AG09319 (cell line): ENCODE measurements around the gene ESPL1.

ENCODE experiments used
- DNase-seq: peaks from one replicate; pipeline ENCODE4 v3.0.0-alpha.2; 2010; ENCODE audit warnings: low read depth; ENCODE audit errors: extremely low read depth
- TF ChIP-seq, protein P1 (sequence below): IDR thresholded peaks from 2 replicates; pipeline ENCODE4 v1.5.1; 2011; ENCODE audit warnings: low read depth, mild to moderate bottlenecking, inconsistent platforms, low read length, moderate library complexity

Gene ESPL1

GRCh38 chr12:53279888-53280498, 11.9 kb downstream of the ESPL1 start:
- TF ChIP-seq, protein P1, sequence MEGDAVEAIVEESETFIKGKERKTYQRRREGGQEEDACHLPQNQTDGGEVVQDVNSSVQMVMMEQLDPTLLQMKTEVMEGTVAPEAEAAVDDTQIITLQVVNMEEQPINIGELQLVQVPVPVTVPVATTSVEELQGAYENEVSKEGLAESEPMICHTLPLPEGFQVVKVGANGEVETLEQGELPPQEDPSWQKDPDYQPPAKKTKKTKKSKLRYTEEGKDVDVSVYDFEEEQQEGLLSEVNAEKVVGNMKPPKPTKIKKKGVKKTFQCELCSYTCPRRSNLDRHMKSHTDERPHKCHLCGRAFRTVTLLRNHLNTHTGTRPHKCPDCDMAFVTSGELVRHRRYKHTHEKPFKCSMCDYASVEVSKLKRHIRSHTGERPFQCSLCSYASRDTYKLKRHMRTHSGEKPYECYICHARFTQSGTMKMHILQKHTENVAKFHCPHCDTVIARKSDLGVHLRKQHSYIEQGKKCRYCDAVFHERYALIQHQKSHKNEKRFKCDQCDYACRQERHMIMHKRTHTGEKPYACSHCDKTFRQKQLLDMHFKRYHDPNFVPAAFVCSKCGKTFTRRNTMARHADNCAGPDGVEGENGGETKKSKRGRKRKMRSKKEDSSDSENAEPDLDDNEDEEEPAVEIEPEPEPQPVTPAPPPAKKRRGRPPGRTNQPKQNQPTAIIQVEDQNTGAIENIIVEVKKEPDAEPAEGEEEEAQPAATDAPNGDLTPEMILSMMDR: no peak
- DNase-seq: no peak

DNA sequence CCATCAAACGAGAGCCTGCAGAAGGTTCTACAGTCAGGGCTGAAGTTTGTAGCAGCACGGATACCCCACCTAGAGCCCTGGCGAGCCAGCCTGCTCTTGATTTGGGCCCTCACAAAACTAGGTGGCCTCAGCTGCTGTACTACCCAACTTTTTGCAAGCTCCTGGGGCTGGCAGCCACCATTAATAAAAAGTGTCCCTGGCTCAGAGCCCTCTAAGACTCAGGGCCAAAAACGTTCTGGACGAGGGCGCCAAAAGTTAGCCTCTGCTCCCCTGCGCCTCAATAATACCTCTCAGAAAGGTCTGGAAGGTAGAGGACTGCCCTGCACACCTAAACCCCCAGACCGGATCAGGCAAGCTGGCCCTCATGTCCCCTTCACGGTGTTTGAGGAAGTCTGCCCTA, 18.3 kb downstream of the ESPL1 start:
- no peak for DNase-seq
- TF ChIP-seq, protein P1: no peak

GRCh38 chr12:53287741-53288216, 19.7 kb downstream of the ESPL1 start:
- no peak for DNase-seq
- TF ChIP-seq, protein P1: peak; percentile 73

DNA sequence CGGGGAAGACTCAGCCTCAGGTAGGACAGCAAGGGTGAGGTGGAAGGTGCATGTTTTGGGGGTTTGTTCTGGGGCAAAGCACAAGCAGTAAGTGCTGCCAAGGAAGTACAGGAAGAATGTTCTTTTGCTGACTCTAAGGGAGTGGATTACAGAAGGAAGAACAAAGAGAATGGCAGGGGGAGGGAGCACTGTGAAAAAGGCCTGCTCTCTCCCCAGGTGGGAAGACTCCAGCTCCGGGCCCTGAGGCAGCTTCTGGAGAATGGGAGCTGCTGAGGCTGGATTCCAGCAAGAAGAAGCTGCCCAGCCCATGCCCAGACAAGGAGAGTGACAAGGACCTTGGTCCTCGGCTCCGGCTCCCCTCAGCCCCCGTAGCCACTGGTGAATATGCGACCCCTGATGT, 20.2 kb downstream of the ESPL1 start:
- DNase-seq: no peak
- TF ChIP-seq, protein P1: no peak

GRCh38 chr12:53289891-53290290, 21.8 kb downstream of the ESPL1 start:
- TF ChIP-seq, protein P1: no peak
- no peak for DNase-seq

DNA sequence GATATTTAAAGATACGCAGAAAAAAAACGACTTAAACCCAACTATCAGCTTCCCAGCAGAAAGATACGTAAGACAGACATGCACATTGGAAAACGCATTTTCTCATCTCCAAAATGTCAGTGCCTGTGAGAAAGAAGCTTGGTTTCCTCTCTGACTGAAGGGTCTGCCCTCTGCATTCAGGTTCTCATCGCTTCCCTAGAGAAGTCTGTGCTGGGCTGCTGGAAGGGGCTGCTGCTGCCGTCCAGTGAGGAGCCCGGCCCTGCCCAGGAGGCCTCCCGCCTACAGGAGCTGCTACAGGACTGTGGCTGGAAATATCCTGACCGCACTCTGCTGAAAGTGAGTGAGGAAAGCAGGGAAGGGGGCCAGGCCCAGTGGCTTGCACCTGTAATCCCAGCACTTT, 22.6 kb downstream of the ESPL1 start:
- TF ChIP-seq, protein P1: no peak
- no peak for DNase-seq

DNA sequence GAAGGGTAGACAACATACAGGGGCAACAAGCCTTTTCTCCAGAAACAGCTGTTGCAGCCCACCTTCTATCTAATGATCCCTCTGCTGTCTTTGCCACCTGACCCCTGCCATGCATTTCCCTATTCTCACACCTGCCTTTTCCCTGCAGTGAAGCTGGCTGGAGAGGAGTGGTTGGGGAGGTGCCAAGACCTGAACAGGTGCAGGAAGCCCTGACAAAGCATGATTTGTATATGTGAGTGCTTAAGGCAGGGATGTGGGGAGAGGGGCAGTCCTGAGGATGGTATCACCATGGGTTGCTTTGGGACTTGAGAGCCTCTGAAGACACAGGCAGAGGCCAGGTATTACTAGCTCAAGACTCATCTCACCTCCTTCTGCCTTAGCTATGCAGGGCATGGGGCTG, 24.3 kb downstream of the ESPL1 start:
- DNase-seq: no peak
- TF ChIP-seq, protein P1: no peak
